Activated effector memory CD4-positive, alpha-beta T cell treated with Interleukin-2 at 50 U/mL for 16 hours (primary cell): ENCODE results near the gene PITPNM1.

Experiments
- DNase-seq: peaks from one replicate; pipeline ENCODE4 v3.0.0-alpha.2; 2020

PITPNM1 gene

GRCh38 chr11:67502328-67502979, 2.7 kb downstream of the PITPNM1 start:
- no peak for DNase-seq

- no peak for DNase-seq
Observed at GRCh38 chr11:67501854-67502253, 3.3 kb downstream of the PITPNM1 start.

- no peak for DNase-seq
Observed at GRCh38 chr11:67500831-67501715, 4.1 kb downstream of the PITPNM1 start.

- DNase-seq = no peak
Observed at GRCh38 chr11:67500484-67500821, 4.7 kb downstream of the PITPNM1 start.

GRCh38 chr11:67499808-67500483, 5.2 kb downstream of the PITPNM1 start:
- DNase-seq = no peak

GRCh38 chr11:67498544-67498972, 6.6 kb downstream of the PITPNM1 start:
- no peak for DNase-seq

GRCh38 chr11:67497656-67498291, 7.4 kb downstream of the PITPNM1 start:
- DNase-seq = no peak

- DNase-seq = no peak
Observed at GRCh38 chr11:67496113-67496512, 9.1 kb downstream of the PITPNM1 start.

- no peak for DNase-seq
Observed at GRCh38 chr11:67495234-67496005, 9.7 kb downstream of the PITPNM1 start.

- DNase-seq = no peak
Observed at GRCh38 chr11:67494371-67495233, 10.6 kb downstream of the PITPNM1 start.

GRCh38 chr11:67493548-67494370, 11.4 kb downstream of the PITPNM1 start:
- DNase-seq = no peak

- no peak for DNase-seq
Observed at GRCh38 chr11:67492801-67493547, 12.2 kb downstream of the PITPNM1 start.

- DNase-seq = no peak
Observed at GRCh38 chr11:67492069-67492727, 13.0 kb downstream of the PITPNM1 start.

- DNase-seq = no peak
Observed at GRCh38 chr11:67491276-67492068, 13.7 kb downstream of the PITPNM1 start.

GRCh38 chr11:67490727-67491065, 14.5 kb downstream of the PITPNM1 start:
- DNase-seq = no peak

- no peak for DNase-seq
Observed at GRCh38 chr11:67489885-67490726, 15.1 kb downstream of the PITPNM1 start.

- no peak for DNase-seq
Observed at GRCh38 chr11:67489203-67489884, 15.8 kb downstream of the PITPNM1 start.
